CD4-positive, alpha-beta memory T cell (primary cell): ENCODE results near the gene IL24. TPM values are rescaled to one million over a fixed set of nuclear protein-coding genes. Genes with fewer than 3 reads are reported as not detected.
A peak's percentile ranks its signal among the peaks of the same experiment; 100 is the strongest.

Experiments
- CTCF ChIA-PET: fragments of 350-600 bp; sonication (Branson Sonifier 250); formaldehyde crosslinking; loops from one replicate; lab custom pipeline; 2021; ENCODE audit warnings: inconsistent platforms; ENCODE audit not compliant: partially characterized antibody; lab: Charles Lee
- POLR2A ChIA-PET: fragments of 350-600 bp; sonication (Branson Sonifier 250); formaldehyde crosslinking; loops from one replicate; lab custom pipeline; 2021; ENCODE audit not compliant: partially characterized antibody; lab: Charles Lee
- DNase-seq, 5 donors: peaks; one replicate each; pipeline versions ENCODE4 v3.0.0 to v3.0.0-alpha.2; 2020 to 2022; ENCODE audit warnings: mixed read lengths in 1 of 5
- H3K27ac ChIP-seq: one replicate; pipeline ENCODE4 v1.7.0; 2013; ENCODE audit warnings: low read depth, low read length
- H3K27me3 ChIP-seq: 2 replicates; pipeline ENCODE4 v1.7.0; 2013; ENCODE audit warnings: mild to moderate bottlenecking, low read length, moderate library complexity; ENCODE audit not compliant: insufficient read depth
- H3K36me3 ChIP-seq: 2 replicates; pipeline ENCODE4 v1.7.0; 2013; ENCODE audit warnings: mild to moderate bottlenecking, low read length, moderate library complexity; ENCODE audit not compliant: insufficient read depth
- H3K4me1 ChIP-seq: 2 replicates; pipeline ENCODE4 v1.7.0; 2013; ENCODE audit warnings: mild to moderate bottlenecking, low read length, moderate library complexity; ENCODE audit not compliant: insufficient read depth
- H3K4me3 ChIP-seq, 2 donors: one replicate each; pipeline ENCODE4 v1.7.0; 2013; ENCODE audit warnings: low read length in 2 of 2, mild to moderate bottlenecking in 1 of 2
- H3K9me3 ChIP-seq, 2 donors: one replicate each; pipeline ENCODE4 v1.7.0; 2013; ENCODE audit warnings: low read length in 2 of 2, control low read depth in 1 of 2; ENCODE audit not compliant: control insufficient read depth in 1 of 2
- H3K27ac Mint-ChIP-seq, 7 donors: one replicate each; pipeline ENCODE4 v1.8.0; 2020 to 2021; ENCODE audit warnings: mixed read lengths in 7 of 7, mild to moderate bottlenecking in 6 of 7, inconsistent platforms in 3 of 7, moderate library complexity in 3 of 7
- H3K27me3 Mint-ChIP-seq, 2 donors: one replicate each; pipeline ENCODE4 v1.8.0; 2020 to 2021; ENCODE audit warnings: mixed read lengths in 2 of 2
- H3K36me3 Mint-ChIP-seq, 2 donors: one replicate each; pipeline ENCODE4 v1.8.0; 2020 to 2021; ENCODE audit warnings: mixed read lengths in 2 of 2, inconsistent platforms in 1 of 2, mild to moderate bottlenecking in 1 of 2
- H3K4me1 Mint-ChIP-seq, 4 donors: one replicate each; pipeline ENCODE4 v1.8.0; 2020 to 2021; ENCODE audit warnings: mixed read lengths in 4 of 4, mild to moderate bottlenecking in 1 of 4
- H3K4me3 Mint-ChIP-seq, 8 donors: one replicate each; pipeline ENCODE4 v1.8.0; 2020 to 2021; ENCODE audit warnings: mixed read lengths in 8 of 8, mild to moderate bottlenecking in 7 of 8, moderate library complexity in 6 of 8, inconsistent platforms in 3 of 8
- H3K9me3 Mint-ChIP-seq, 8 donors: one replicate each; pipeline ENCODE4 v1.8.0; 2020 to 2021; ENCODE audit warnings: mixed read lengths in 8 of 8, mild to moderate bottlenecking in 5 of 8, inconsistent platforms in 3 of 8, moderate library complexity in 1 of 8
- intact Hi-C: fragments of 100-400 bp; cut with micrococcal nuclease; formaldehyde crosslinking; loops from one replicate; pipeline ENCODE4 v1.15.1; 2023
- polyA plus RNA-seq, 2 donors: library from polyadenylated mRNA; unstranded; fragments of 300-500 nt; fragmentation: Illumina TruSeq; gene quantifications; one replicate each; pipeline ENCODE4 v1.2.3, GENCODE V29; 2021
- total RNA-seq, 2 experiments: library from RNA; stranded (reverse); gene quantifications; one replicate each; pipeline ENCODE4 v1.2.3, GENCODE V29; 2021

The IL24 gene
- total and polyA plus RNA-seq, 4 experiments from 2014 or later, result 20.3 to 29.6 TPM; not detected in 2

DNA sequence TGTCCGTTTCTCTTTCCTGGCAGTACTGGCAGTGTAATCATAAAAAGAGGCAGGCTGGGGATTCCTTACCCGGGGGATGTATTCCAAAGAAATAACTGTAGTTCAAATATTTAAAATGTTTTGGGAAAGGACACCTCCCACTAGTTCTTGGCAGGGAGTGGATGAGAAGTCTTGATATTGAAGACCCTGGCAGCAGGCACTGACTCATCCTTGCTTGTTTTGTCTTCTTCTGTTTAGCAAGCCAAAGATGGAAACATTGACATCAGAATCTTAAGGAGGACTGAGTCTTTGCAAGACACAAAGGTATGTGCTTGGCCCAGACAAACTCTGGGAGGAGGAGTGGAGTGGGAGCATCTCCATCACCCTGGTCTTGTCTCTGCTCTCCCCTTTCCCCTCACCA is 31.2 kb upstream of the IL24 start:
- Histone ChIP-seq H3K27me3 (no peaks in the 10 kb centered on the region), H3K4me3 (no peak overlapping the region), H3K9me3 (no peaks in the 10 kb centered on the region), H3K27ac (no peak overlapping the region), H3K4me1 (no peaks in the 10 kb centered on the region), H3K36me3 (no peaks in the 10 kb centered on the region)
- H3K27me3 Mint-ChIP-seq, result peaks cover 17% of the 10 kb centered on the region in 2 donors
- H3K27ac Mint-ChIP-seq, result no peak overlapping the region
- no peaks in the 10 kb centered on the region for H3K36me3 Mint-ChIP-seq
- H3K9me3 Mint-ChIP-seq, result peaks cover 0 to 2% (median 0%) of the 10 kb centered on the region in 8 donors
- no peak for DNase-seq
- CTCF ChIA-PET, result interaction anchor here (1.1 to 7.9 kb wide), 13 partner anchors 10 to 132 kb away, joined by 3 to 73 read pairs (median 8); no protein-coding TSS in a partner anchor
- POLR2A ChIA-PET, result interaction anchor here (1.4 kb wide), 1 partner anchor 43 kb away, joined by 4 read pairs; no protein-coding TSS in a partner anchor
- H3K4me3 Mint-ChIP-seq, result no peak overlapping the region
- H3K4me1 Mint-ChIP-seq, result peaks cover 0 to 5% (median 4%) of the 10 kb centered on the region in 4 donors
- intact Hi-C loops, result no loop called here

DNA sequence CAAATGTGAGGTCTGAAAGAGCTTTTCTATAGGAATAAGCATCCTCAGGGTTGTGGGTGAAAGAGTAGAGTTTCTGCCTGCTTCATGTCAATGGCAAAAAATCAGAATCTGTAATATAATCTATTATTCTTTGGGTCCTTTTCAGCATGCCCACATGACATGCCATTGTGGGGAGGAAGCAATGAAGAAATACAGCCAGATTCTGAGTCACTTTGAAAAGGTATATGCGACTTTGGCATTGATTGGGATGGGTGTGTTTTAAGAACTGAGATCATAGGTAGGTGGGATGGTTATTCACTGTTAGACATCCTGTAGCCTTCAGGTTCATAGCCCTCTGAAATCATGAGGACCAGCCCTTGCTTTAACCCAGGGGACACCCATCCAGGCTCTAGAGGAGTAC is 30.0 kb upstream of the IL24 start:
- CTCF ChIA-PET, result interaction anchor here (0.7 to 3.3 kb wide), 11 partner anchors 8 to 132 kb away, joined by 3 to 19 read pairs (median 6); no protein-coding TSS in a partner anchor
- no peaks in the 10 kb centered on the region for H3K9me3 ChIP-seq
- intact Hi-C loops, result no loop called here

DNA sequence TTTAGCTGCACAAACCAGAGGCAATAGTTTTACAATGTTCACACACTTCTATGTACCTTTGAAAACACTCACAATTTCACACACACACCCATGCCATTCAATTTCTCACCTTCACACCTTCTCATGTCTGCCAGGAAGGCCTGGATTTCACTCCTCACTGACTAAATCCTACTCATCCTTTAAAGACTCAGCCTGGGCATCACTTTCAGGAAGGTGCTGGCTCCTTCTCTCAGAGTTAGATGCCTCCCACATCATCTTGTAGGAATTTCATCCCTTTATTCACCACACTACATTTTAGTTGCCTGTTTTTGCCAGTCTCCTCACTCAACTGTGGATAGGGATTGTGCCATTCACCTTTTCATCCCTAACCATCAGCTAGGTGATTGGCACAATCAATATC is 29.5 kb upstream of the IL24 start:
- H3K36me3 ChIP-seq, result no peaks in the 10 kb centered on the region
- H3K9me3 ChIP-seq, result no peaks in the 10 kb centered on the region
- no peak overlapping the region for H3K4me3 ChIP-seq
- ChIA-PET CTCF (interaction anchor here (0.8 to 3.3 kb wide), 9 partner anchors 9 to 142 kb away, joined by 3 to 19 read pairs (median 8); no protein-coding TSS in a partner anchor), POLR2A (interaction anchor here (0.9 kb wide), 1 partner anchor 42 kb away, joined by 3 read pairs; no protein-coding TSS in a partner anchor)
- H3K27ac Mint-ChIP-seq, result peak overlapping the region in 1 of 7 donors; percentile 11
- peaks cover 0 to 5% (median 4%) of the 10 kb centered on the region in 4 donors for H3K4me1 Mint-ChIP-seq
- DNase-seq, result no peak
- peaks cover 2 to 4% of the 10 kb centered on the region in 2 donors for H3K36me3 Mint-ChIP-seq
- H3K4me3 Mint-ChIP-seq, result no peak overlapping the region
- H3K4me1 ChIP-seq, result no peaks in the 10 kb centered on the region
- no peaks in the 10 kb centered on the region for H3K27me3 ChIP-seq
- H3K27ac ChIP-seq, result no peak overlapping the region
- peaks cover 17% of the 10 kb centered on the region in 2 donors for H3K27me3 Mint-ChIP-seq
- intact Hi-C loops, result no loop called here
- peaks cover 0 to 12% (median 4%) of the 10 kb centered on the region in 8 donors for H3K9me3 Mint-ChIP-seq

More for the DNA sequence above, 30.0 kb upstream of the IL24 start:
- Mint-ChIP-seq H3K4me1 (peaks cover 0 to 5% (median 4%) of the 10 kb centered on the region in 4 donors), H3K27me3 (peaks cover 17% of the 10 kb centered on the region in 2 donors), H3K36me3 (peaks cover 1 to 2% of the 10 kb centered on the region in 2 donors), H3K9me3 (peaks cover 0 to 8% (median 2%) of the 10 kb centered on the region in 8 donors), H3K27ac (no peak overlapping the region), H3K4me3 (no peak overlapping the region)
- Histone ChIP-seq H3K27me3 (no peaks in the 10 kb centered on the region), H3K36me3 (no peaks in the 10 kb centered on the region), H3K4me1 (no peaks in the 10 kb centered on the region), H3K4me3 (no peak overlapping the region), H3K27ac (no peak overlapping the region)
- no peak for DNase-seq
- POLR2A ChIA-PET, result no interaction called here

DNA sequence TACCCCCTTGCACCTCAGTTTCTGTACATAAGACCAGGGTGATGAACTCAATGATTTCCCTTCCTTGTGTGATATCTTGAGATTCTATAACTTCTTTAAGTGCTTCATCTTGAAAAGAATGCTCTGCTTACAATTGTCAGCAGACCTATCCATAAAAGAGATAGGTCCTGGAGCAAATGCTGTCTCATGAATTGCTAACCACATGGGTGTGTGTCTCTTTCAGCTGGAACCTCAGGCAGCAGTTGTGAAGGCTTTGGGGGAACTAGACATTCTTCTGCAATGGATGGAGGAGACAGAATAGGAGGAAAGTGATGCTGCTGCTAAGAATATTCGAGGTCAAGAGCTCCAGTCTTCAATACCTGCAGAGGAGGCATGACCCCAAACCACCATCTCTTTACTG is 29.0 kb upstream of the IL24 start:
- H3K27ac ChIP-seq, result no peak overlapping the region
- peaks cover 0 to 15% (median 4%) of the 10 kb centered on the region in 8 donors for H3K9me3 Mint-ChIP-seq
- intact Hi-C loops, result no loop called here
- ChIA-PET POLR2A (interaction anchor here (0.9 kb wide), 1 partner anchor 41 kb away, joined by 3 read pairs; no protein-coding TSS in a partner anchor), CTCF (interaction anchor here (1.2 to 3.3 kb wide), 7 partner anchors 9 to 143 kb away, joined by 3 to 19 read pairs (median 8); no protein-coding TSS in a partner anchor)
- no peak overlapping the region for H3K4me3 Mint-ChIP-seq
- peaks cover 0 to 5% (median 4%) of the 10 kb centered on the region in 4 donors for H3K4me1 Mint-ChIP-seq
- no peak overlapping the region for H3K4me3 ChIP-seq
- H3K27me3 ChIP-seq, result no peaks in the 10 kb centered on the region
- H3K9me3 ChIP-seq, result no peaks in the 10 kb centered on the region
- peaks cover 17% of the 10 kb centered on the region in 2 donors for H3K27me3 Mint-ChIP-seq
- no peaks in the 10 kb centered on the region for H3K4me1 ChIP-seq
- peaks cover 2 to 4% of the 10 kb centered on the region in 2 donors for H3K36me3 Mint-ChIP-seq
- DNase-seq, result no peak
- H3K27ac Mint-ChIP-seq, result no peak overlapping the region
- no peaks in the 10 kb centered on the region for H3K36me3 ChIP-seq

DNA sequence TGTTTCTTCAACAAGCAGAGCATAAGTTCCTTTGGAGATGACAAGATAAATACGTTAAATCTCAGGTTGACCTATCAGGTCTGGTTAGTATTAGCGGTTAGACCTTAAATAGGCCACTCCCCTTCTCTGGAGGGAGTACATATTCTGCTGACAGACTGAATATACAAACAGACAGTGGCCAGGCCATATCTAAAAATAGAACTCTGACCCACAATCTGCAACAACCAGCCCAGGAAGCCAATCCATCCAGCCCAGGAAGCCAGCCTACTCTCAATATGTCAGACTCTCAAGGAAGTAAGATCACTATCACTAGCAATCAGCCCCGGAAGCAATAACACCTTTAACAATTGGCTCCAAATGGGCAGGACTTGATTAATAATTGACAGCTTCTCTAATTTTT is 25.1 kb upstream of the IL24 start:
- peaks cover 10 to 20% of the 10 kb centered on the region in 2 donors for H3K27me3 Mint-ChIP-seq

DNA sequence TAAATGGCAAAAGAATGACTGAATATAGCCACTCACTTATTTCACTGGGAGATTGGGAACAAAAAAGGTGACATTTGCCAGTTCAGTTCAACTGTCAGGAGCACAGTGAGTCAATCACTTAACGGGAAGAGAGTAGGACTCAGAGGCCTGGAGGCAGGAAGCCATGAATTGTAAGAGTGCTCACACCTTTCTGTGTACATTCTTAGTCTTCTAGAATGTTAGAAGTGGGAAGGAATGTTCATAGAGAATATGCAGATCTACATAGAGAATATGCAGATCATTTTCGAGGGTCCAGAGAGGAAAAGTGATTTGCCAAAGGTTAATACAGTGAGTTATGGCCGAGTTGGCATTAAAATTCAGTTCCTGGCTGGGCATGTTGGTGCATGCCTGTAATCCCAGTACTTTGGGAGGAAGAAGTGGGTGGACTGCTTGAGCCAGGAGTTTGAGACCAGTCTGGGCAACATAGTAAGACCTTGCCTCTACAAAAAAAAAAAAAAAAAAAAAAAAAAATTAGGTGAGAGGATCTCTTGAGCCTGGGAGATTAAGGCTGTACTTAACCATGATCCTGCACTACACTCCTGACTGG is 23.5 kb upstream of the IL24 start:
- Histone ChIP-seq H3K4me1 (no peaks in the 10 kb centered on the region), H3K36me3 (no peaks in the 10 kb centered on the region), H3K27me3 (no peaks in the 10 kb centered on the region), H3K4me3 (no peak overlapping the region), H3K9me3 (peaks cover 0 to 4% of the 10 kb centered on the region in 2 donors), H3K27ac (no peak overlapping the region)
- Mint-ChIP-seq H3K9me3 (peaks cover 0 to 48% (median 28%) of the 10 kb centered on the region in 8 donors), H3K36me3 (peaks cover 10 to 22% of the 10 kb centered on the region in 2 donors), H3K27me3 (peaks cover 11 to 14% of the 10 kb centered on the region in 2 donors), H3K4me3 (no peak overlapping the region), H3K4me1 (no peaks in the 10 kb centered on the region), H3K27ac (no peak overlapping the region)
- ChIA-PET CTCF (interaction anchor here (0.9 to 2.9 kb wide), 3 partner anchors 9 to 39 kb away, joined by 3 to 14 read pairs (median 3); partner anchors contain the start of gene IL20), POLR2A (no interaction called here)
- DNase-seq, result no peak
- intact Hi-C loops, result no loop called here

More for the DNA sequence above, 25.1 kb upstream of the IL24 start:
- Mint-ChIP-seq H3K27ac (no peak overlapping the region), H3K4me3 (no peak overlapping the region), H3K36me3 (peaks cover 5 to 16% of the 10 kb centered on the region in 2 donors), H3K9me3 (peaks cover 0 to 33% (median 16%) of the 10 kb centered on the region in 8 donors), H3K4me1 (no peaks in the 10 kb centered on the region)
- ChIA-PET POLR2A (interaction anchor here (0.8 to 1.7 kb wide), 3 partner anchors 9 to 51 kb away, joined by 3 to 8 read pairs (median 3); no protein-coding TSS in a partner anchor), CTCF (interaction anchor here (1.0 to 3.8 kb wide), 7 partner anchors 8 to 61 kb away, joined by 3 to 14 read pairs (median 9); partner anchors contain the start of gene IL20)
- H3K4me3 ChIP-seq, result no peak overlapping the region
- no peaks in the 10 kb centered on the region for H3K36me3 ChIP-seq
- H3K27ac ChIP-seq, result no peak overlapping the region
- no peaks in the 10 kb centered on the region for H3K27me3 ChIP-seq
- DNase-seq, result no peak
- intact Hi-C loops, result no loop called here
- H3K9me3 ChIP-seq, result no peaks in the 10 kb centered on the region
- no peaks in the 10 kb centered on the region for H3K4me1 ChIP-seq

DNA sequence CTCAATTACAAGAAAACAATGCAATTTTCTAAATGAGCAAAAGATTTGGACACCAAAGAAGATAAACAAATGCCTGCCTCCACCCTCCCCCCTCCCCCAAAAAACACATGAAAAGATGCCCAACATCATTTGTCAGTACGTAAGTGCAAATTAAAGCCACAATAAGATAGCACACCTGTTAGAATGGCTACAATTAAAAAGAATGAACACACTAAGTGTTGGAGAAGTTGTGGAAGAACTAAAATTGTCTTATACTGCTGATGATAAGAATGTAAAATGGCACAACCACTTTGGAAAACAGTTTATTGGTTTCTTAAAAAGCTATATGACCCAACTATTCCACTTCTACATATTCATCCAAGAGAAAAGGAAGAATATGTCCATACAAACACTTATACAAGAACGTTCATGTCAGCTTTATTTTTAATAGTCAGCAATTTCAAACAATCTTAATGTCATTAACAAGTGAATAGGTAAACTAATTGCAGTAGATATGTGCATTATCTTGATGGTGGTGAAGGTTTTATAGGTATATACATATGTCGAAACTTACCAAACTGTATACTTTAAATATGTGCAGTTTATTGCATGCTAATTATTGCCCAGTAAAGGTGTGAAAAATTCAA is 21.4 kb upstream of the IL24 start:
- Mint-ChIP-seq H3K27ac (no peak overlapping the region), H3K9me3 (peaks cover 0 to 60% (median 35%) of the 10 kb centered on the region in 8 donors), H3K4me1 (no peaks in the 10 kb centered on the region), H3K4me3 (no peak overlapping the region), H3K27me3 (peaks cover 3 to 7% of the 10 kb centered on the region in 2 donors), H3K36me3 (peaks cover 10 to 31% of the 10 kb centered on the region in 2 donors)
- Histone ChIP-seq H3K4me3 (no peak overlapping the region), H3K4me1 (no peaks in the 10 kb centered on the region), H3K9me3 (peaks cover 0 to 4% of the 10 kb centered on the region in 2 donors), H3K36me3 (no peaks in the 10 kb centered on the region), H3K27me3 (no peaks in the 10 kb centered on the region), H3K27ac (no peak overlapping the region)
- intact Hi-C loops, result no loop called here
- CTCF ChIA-PET, result no interaction called here
- POLR2A ChIA-PET, result no interaction called here
- no peak for DNase-seq
